HG02885 (cell line): ENCODE results near the gene ZNF561.
"Not testable (repeated sequence)": the region's sequence is repeated elsewhere in the genome, so short reads cannot be mapped to it uniquely, and the experiment has no call there.

Experiments used
- ATAC-seq: cut with Tn5 transposase; IDR thresholded peaks from one replicate; pipeline ENCODE4 v1.9.1; 2021; ENCODE audit warnings: mild to moderate bottlenecking; ENCODE audit not compliant: unreplicated experiment, poor library complexity

Gene ZNF561

GRCh38 chr19:9621156-9622037, at the start of gene ZNF561:
ZNF561 (minus strand) TSS chr19:9621232; CDS start chr19:9619456, 1,776 bp downstream.
- ATAC-seq = peak; percentile 83

GRCh38 chr19:9668544-9668943, 47.5 kb upstream of the ZNF561 start:
- ATAC-seq = no peak

- no peak for ATAC-seq
Observed at GRCh38 chr19:9667898-9668297, 46.9 kb upstream of the ZNF561 start.

- ATAC-seq = no peak
Observed at GRCh38 chr19:9658769-9659168, 37.7 kb upstream of the ZNF561 start.

- ATAC-seq = not testable (repeated sequence)
Observed at GRCh38 chr19:9653066-9653555, 32.1 kb upstream of the ZNF561 start.

- ATAC-seq = not testable (repeated sequence)
Observed at GRCh38 chr19:9651464-9651863, 30.4 kb upstream of the ZNF561 start.

- no peak for ATAC-seq
Observed at GRCh38 chr19:9650345-9650744, 29.3 kb upstream of the ZNF561 start.

GRCh38 chr19:9645472-9645871, 24.4 kb upstream of the ZNF561 start:
- ATAC-seq = no peak

- ATAC-seq = no peak
Observed at GRCh38 chr19:9644472-9644871, 23.4 kb upstream of the ZNF561 start.

GRCh38 chr19:9641810-9642209, 20.8 kb upstream of the ZNF561 start:
- ATAC-seq = no peak

- no peak for ATAC-seq
Observed at GRCh38 chr19:9640956-9641355, 19.9 kb upstream of the ZNF561 start.

- no peak for ATAC-seq
Observed at GRCh38 chr19:9636018-9636417, 15.0 kb upstream of the ZNF561 start.

GRCh38 chr19:9627856-9628255, 6.8 kb upstream of the ZNF561 start:
- no peak for ATAC-seq

GRCh38 chr19:9622531-9622930, 1.5 kb upstream of the ZNF561 start:
- no peak for ATAC-seq

GRCh38 chr19:9620842-9621155, 233 bp downstream of the ZNF561 start:
- ATAC-seq = no peak

- no peak for ATAC-seq
Observed at GRCh38 chr19:9615844-9616243, 5.2 kb downstream of the ZNF561 start.

GRCh38 chr19:9610484-9611113, 10.4 kb downstream of the ZNF561 start:
- no peak for ATAC-seq

GRCh38 chr19:9608912-9609311, 12.1 kb downstream of the ZNF561 start:
- ATAC-seq = no peak

- no peak for ATAC-seq
Observed at GRCh38 chr19:9597027-9597426, 24.0 kb downstream of the ZNF561 start.

- ATAC-seq = no peak
Observed at GRCh38 chr19:9586764-9587163, 34.3 kb downstream of the ZNF561 start.

- ATAC-seq = peak; percentile 93
Observed at GRCh38 chr19:9584073-9584833, 36.8 kb downstream of the ZNF561 start, which contains the start of gene ZNF121. ZNF121 (minus strand) TSS chr19:9584504; CDS start chr19:9568097, 16,407 bp downstream.
